ENCODE results near the gene FOXE3.

- TF ChIP-seq CTCF (IDR thresholded peaks at IDR 0.05; ENCODE audit: control extremely low read depth in 1 of 3, insufficient read depth in 1 of 3, low read depth in 1 of 3, low read length in 3 of 3): no peak
- TF ChIP-seq POLR2AphosphoS5 (IDR thresholded peaks at IDR 0.05; ENCODE audit: low read depth, low read length): no peak
- TF ChIP-seq KDM1A (IDR thresholded peaks at IDR 0.05; ENCODE audit: borderline replicate concordance, low read length): no peak
Measured at GRCh38 chr1:47459253-47459788, 43.2 kb downstream of the FOXE3 start.

Data from H1 (cell line).